KMS-11 (cell line): ENCODE results near the gene TUBGCP2.
"Not testable (repeated sequence)": the region's sequence is repeated elsewhere in the genome, so short reads cannot be mapped to it uniquely, and the experiment has no call there.

Experiments used
- H2AFZ ChIP-seq: fragments of 200-600 bp; sonication (generic); 2 replicates; pipeline ENCODE4 v1.6.1; 2016; ENCODE audit warnings: antibody characterized with exemption, mixed run types, low read depth
- H3K27ac ChIP-seq: fragments of 200-600 bp; sonication (generic); 2 replicates; pipeline ENCODE4 v1.6.1; 2016; ENCODE audit warnings: mild to moderate bottlenecking, mixed run types
- H3K27me3 ChIP-seq: fragments of 200-600 bp; sonication (generic); 2 replicates; pipeline ENCODE4 v1.6.1; 2017; ENCODE audit warnings: mild to moderate bottlenecking, low read depth, mixed run types, moderate library complexity; ENCODE audit not compliant: insufficient read depth
- H3K36me3 ChIP-seq: fragments of 200-600 bp; sonication (generic); 2 replicates; pipeline ENCODE4 v1.6.1; 2017; ENCODE audit warnings: mild to moderate bottlenecking, mixed run types; ENCODE audit not compliant: insufficient read depth
- H3K4me1 ChIP-seq: fragments of 200-600 bp; sonication (generic); 2 replicates; pipeline ENCODE4 v1.6.1; 2016; ENCODE audit warnings: mild to moderate bottlenecking, low read depth, mixed run types; ENCODE audit not compliant: poor library complexity, severe bottlenecking
- H3K4me2 ChIP-seq: fragments of 200-600 bp; sonication (generic); 2 replicates; pipeline ENCODE4 v1.7.0; 2016; ENCODE audit warnings: mild to moderate bottlenecking, mixed run types
- H3K4me3 ChIP-seq: fragments of 200-600 bp; sonication (generic); IDR thresholded peaks from 2 replicates; pipeline ENCODE4 v1.6.1; 2017; ENCODE audit warnings: low read depth, low read length, mixed read lengths; ENCODE audit not compliant: insufficient read depth
- H3K79me2 ChIP-seq: fragments of 200-600 bp; sonication (generic); 2 replicates; pipeline ENCODE4 v1.6.1; 2016; ENCODE audit warnings: low read depth, mixed run types; ENCODE audit not compliant: insufficient read depth
- H3K9ac ChIP-seq: fragments of 200-600 bp; sonication (generic); 2 replicates; pipeline ENCODE4 v1.6.1; 2016; ENCODE audit warnings: mild to moderate bottlenecking, mixed run types
- H4K20me1 ChIP-seq: fragments of 200-600 bp; sonication (generic); 2 replicates; pipeline ENCODE4 v1.6.1; 2016; ENCODE audit warnings: mild to moderate bottlenecking, mixed run types; ENCODE audit not compliant: insufficient read depth
- CTCF ChIP-seq: fragments of 200-600 bp; sonication (generic); conservative IDR thresholded peaks from 2 replicates; pipeline ENCODE4 v1.6.1; 2017; ENCODE audit warnings: low read depth, mild to moderate bottlenecking, antibody characterized with exemption, low read length, moderate library complexity, mixed read lengths

Gene TUBGCP2

GRCh38 chr10:133267293-133267692, 41.4 kb downstream of the TUBGCP2 start:
- no peak for TF ChIP-seq CTCF
- no peaks in the 10 kb centered on the region for H3K79me2 ChIP-seq
- H3K4me2 ChIP-seq: no peak overlapping the region
- peaks cover 4% of the 10 kb centered on the region for H3K4me1 ChIP-seq
- no peaks in the 10 kb centered on the region for H4K20me1 ChIP-seq
- no peaks in the 10 kb centered on the region for H3K36me3 ChIP-seq
- no peak overlapping the region for H3K27ac ChIP-seq
- no peak overlapping the region for H3K4me3 ChIP-seq
- no peaks in the 10 kb centered on the region for H3K27me3 ChIP-seq
- H3K9ac ChIP-seq: no peak overlapping the region
- no peak overlapping the region for H2AFZ ChIP-seq

GRCh38 chr10:133266056-133266795, 42.4 kb downstream of the TUBGCP2 start:
- Histone ChIP-seq H3K4me1 (peaks cover 7% of the 10 kb centered on the region), H3K36me3 (no peaks in the 10 kb centered on the region), H3K4me3 (no peak overlapping the region), H4K20me1 (no peaks in the 10 kb centered on the region), H3K4me2 (no peak overlapping the region), H2AFZ (no peak overlapping the region), H3K79me2 (no peaks in the 10 kb centered on the region), H3K9ac (no peak overlapping the region), H3K27ac (no peak overlapping the region), H3K27me3 (no peaks in the 10 kb centered on the region)
- TF ChIP-seq CTCF: no peak

GRCh38 chr10:133265052-133265451, 43.6 kb downstream of the TUBGCP2 start:
- not testable (repeated sequence) for H3K4me2 ChIP-seq, H3K27ac ChIP-seq, H2AFZ ChIP-seq, H4K20me1 ChIP-seq, H3K27me3 ChIP-seq, H3K36me3 ChIP-seq, H3K79me2 ChIP-seq, H3K9ac ChIP-seq, H3K4me3 ChIP-seq
- H3K4me1 ChIP-seq: peaks cover 14% of the 10 kb centered on the region

- Histone ChIP-seq H3K27ac (no peak overlapping the region), H3K36me3 (no peaks in the 10 kb centered on the region), H3K4me1 (peaks cover 19% of the 10 kb centered on the region), H3K27me3 (no peaks in the 10 kb centered on the region), H2AFZ (no peak overlapping the region), H3K9ac (no peak overlapping the region), H3K4me3 (no peak overlapping the region), H3K4me2 (no peak overlapping the region), H4K20me1 (no peaks in the 10 kb centered on the region), H3K79me2 (no peaks in the 10 kb centered on the region)
- TF ChIP-seq CTCF: no peak
Observed at GRCh38 chr10:133264461-133264860, 44.2 kb downstream of the TUBGCP2 start.

GRCh38 chr10:133263674-133264073, 45.0 kb downstream of the TUBGCP2 start:
- Histone ChIP-seq H3K36me3 (no peaks in the 10 kb centered on the region), H3K27ac (no peak overlapping the region), H4K20me1 (no peaks in the 10 kb centered on the region), H3K4me2 (no peak overlapping the region), H3K9ac (no peak overlapping the region), H3K4me1 (peaks cover 26% of the 10 kb centered on the region), H3K27me3 (no peaks in the 10 kb centered on the region), H3K4me3 (no peak overlapping the region), H3K79me2 (no peaks in the 10 kb centered on the region), H2AFZ (no peak overlapping the region)
- TF ChIP-seq CTCF: no peak
